MM.1S (cell line): ENCODE data around the gene XPO6.

ENCODE experiments used
- DNase-seq: peaks from one replicate; pipeline ENCODE4 v3.0.0-alpha.2; 2015
- H2AFZ ChIP-seq: fragments of 300-600 bp; sonication (generic); 2 replicates; pipeline ENCODE4 v1.6.0; 2016; ENCODE audit warnings: antibody characterized with exemption, low read length
- H3F3A ChIP-seq: fragments of 300-600 bp; sonication (generic); 2 replicates; pipeline ENCODE4 v1.6.1; 2016; ENCODE audit warnings: mild to moderate bottlenecking, antibody characterized with exemption, low read length, moderate library complexity, mixed read lengths; ENCODE audit not compliant: insufficient read depth
- H3K27ac ChIP-seq: fragments of 300-600 bp; sonication (generic); 2 replicates; pipeline ENCODE4 v1.5.1; 2016; ENCODE audit warnings: mild to moderate bottlenecking, low read length
- H3K27me3 ChIP-seq: fragments of 300-600 bp; sonication (generic); replicated peaks from 2 replicates; pipeline ENCODE4 v1.6.0; 2016; ENCODE audit warnings: low read length; ENCODE audit not compliant: insufficient read depth
- H3K36me3 ChIP-seq: fragments of 300-600 bp; sonication (generic); replicated peaks from 2 replicates; pipeline ENCODE4 v1.6.1; 2016; ENCODE audit warnings: mild to moderate bottlenecking, low read length, mixed read lengths; ENCODE audit not compliant: insufficient read depth
- H3K4me1 ChIP-seq: fragments of 300-600 bp; sonication (generic); 2 replicates; pipeline ENCODE4 v1.6.1; 2016; ENCODE audit warnings: low read length, mixed read lengths
- H3K4me2 ChIP-seq: fragments of 300-600 bp; sonication (generic); 2 replicates; pipeline ENCODE4 v1.6.0; 2016; ENCODE audit warnings: low read depth, low read length
- H3K4me3 ChIP-seq: fragments of 300-600 bp; sonication (generic); 2 replicates; pipeline ENCODE4 v1.5.1; 2016; ENCODE audit warnings: low read length, mixed read lengths
- H3K79me2 ChIP-seq: fragments of 300-600 bp; sonication (generic); 2 replicates; pipeline ENCODE4 v1.6.1; 2016; ENCODE audit warnings: mixed run types, low read length, mixed read lengths
- H3K9ac ChIP-seq: fragments of 300-600 bp; sonication (generic); 2 replicates; pipeline ENCODE4 v1.6.1; 2016; ENCODE audit warnings: low read length, mixed read lengths
- H3K9me2 ChIP-seq: fragments of 300-600 bp; sonication (generic); replicated peaks from 2 replicates; pipeline ENCODE4 v1.6.1; 2016; ENCODE audit warnings: mild to moderate bottlenecking, low read length, mixed read lengths; ENCODE audit not compliant: insufficient read depth
- H3K9me3 ChIP-seq: fragments of 300-600 bp; sonication (generic); replicated peaks from 2 replicates; pipeline ENCODE4 v1.6.1; 2016; ENCODE audit warnings: mild to moderate bottlenecking, low read length, mixed read lengths; ENCODE audit not compliant: insufficient read depth
- H4K20me1 ChIP-seq: fragments of 300-600 bp; sonication (generic); 2 replicates; pipeline ENCODE4 v1.6.1; 2016; ENCODE audit warnings: mild to moderate bottlenecking, low read length, moderate library complexity, mixed read lengths; ENCODE audit not compliant: insufficient read depth
- EZH2 ChIP-seq: fragments of 300-600 bp; sonication (generic); optimal IDR thresholded peaks from 2 replicates; pipeline ENCODE3; 2017; ENCODE audit warnings: low read depth, mild to moderate bottlenecking, antibody characterized with exemption, low read length, mixed read lengths
- EZH2phosphoT487 ChIP-seq: fragments of 300-600 bp; sonication (generic); IDR thresholded peaks from 2 replicates; pipeline ENCODE4 v1.6.1; 2018; ENCODE audit warnings: antibody characterized with exemption, low read length
- TF ChIP-seq, protein P1 (sequence below): fragments of 300-600 bp; sonication (generic); IDR thresholded peaks from 2 replicates; pipeline ENCODE4 v1.5.1; 2016; ENCODE audit warnings: antibody characterized with exemption, low read length, mixed read lengths

The XPO6 gene

DNA sequence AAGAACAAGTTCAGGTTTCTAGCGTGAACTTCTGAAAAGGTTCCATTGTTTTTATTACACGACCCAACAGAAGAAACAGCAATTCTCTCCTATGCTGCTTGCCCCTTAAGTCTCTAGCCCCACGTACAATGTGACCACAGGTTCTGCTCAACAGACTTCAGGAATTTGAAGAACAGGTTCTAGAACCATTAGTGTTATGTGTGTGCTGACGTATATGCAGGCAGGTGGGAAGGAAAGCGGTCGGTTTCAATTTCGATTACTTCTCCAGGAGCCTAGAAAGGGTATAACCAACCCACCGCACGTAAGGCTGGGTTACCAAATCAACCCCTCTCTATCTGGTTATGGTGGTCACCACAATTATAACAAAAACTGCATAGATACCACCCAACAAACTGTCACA, 39.4 kb downstream of the XPO6 start:
- Histone ChIP-seq H3K4me3 (no peak overlapping the region), H3K9me2 (no peaks in the 10 kb centered on the region), H3K9ac (no peak overlapping the region), H4K20me1 (0 out of 2 replicates have a peak, but pooled peaks cover 3% of the 10 kb centered on the region), H3K4me2 (no peak overlapping the region), H3K27me3 (no peaks in the 10 kb centered on the region), H3K4me1 (no peaks in the 10 kb centered on the region), H2AFZ (no peak overlapping the region), H3K9me3 (no peaks in the 10 kb centered on the region), H3K79me2 (peaks cover 55% of the 10 kb centered on the region), H3K27ac (no peak overlapping the region), H3K36me3 (peaks cover 17% of the 10 kb centered on the region), H3F3A (no peaks in the 10 kb centered on the region)
- TF ChIP-seq EZH2phosphoT487 (no peak), EZH2 (no peak)
- TF ChIP-seq, protein P1, sequence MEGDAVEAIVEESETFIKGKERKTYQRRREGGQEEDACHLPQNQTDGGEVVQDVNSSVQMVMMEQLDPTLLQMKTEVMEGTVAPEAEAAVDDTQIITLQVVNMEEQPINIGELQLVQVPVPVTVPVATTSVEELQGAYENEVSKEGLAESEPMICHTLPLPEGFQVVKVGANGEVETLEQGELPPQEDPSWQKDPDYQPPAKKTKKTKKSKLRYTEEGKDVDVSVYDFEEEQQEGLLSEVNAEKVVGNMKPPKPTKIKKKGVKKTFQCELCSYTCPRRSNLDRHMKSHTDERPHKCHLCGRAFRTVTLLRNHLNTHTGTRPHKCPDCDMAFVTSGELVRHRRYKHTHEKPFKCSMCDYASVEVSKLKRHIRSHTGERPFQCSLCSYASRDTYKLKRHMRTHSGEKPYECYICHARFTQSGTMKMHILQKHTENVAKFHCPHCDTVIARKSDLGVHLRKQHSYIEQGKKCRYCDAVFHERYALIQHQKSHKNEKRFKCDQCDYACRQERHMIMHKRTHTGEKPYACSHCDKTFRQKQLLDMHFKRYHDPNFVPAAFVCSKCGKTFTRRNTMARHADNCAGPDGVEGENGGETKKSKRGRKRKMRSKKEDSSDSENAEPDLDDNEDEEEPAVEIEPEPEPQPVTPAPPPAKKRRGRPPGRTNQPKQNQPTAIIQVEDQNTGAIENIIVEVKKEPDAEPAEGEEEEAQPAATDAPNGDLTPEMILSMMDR: no peak
- no peak for DNase-seq

DNA sequence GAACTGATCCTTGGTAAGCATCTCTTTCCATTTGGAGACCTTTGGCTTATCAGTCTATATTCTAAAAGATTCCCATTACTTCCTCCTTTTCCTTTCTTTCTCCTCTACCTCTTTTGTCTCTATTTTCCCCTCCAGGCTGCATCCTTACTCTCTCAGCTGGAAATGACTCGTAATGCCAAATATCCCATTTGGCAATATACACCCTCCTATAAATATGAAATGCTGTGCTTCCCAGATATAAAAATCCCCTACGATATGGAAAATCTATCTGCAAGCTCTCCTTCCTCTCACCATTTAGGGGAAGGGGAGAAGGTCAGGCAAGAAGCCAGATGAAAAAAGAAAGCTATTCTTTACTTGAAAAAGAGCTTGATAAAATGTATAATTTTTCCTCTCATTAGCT, 39.9 kb downstream of the XPO6 start:
- no peak overlapping the region for H3K9ac ChIP-seq
- no peaks in the 10 kb centered on the region for H3F3A ChIP-seq
- no peak overlapping the region for H3K4me2 ChIP-seq
- no peak overlapping the region for H2AFZ ChIP-seq
- no peaks in the 10 kb centered on the region for H3K9me2 ChIP-seq
- no peak for TF ChIP-seq EZH2
- TF ChIP-seq, protein P1: no peak
- TF ChIP-seq EZH2phosphoT487: no peak
- no peak for DNase-seq
- H3K4me3 ChIP-seq: no peak overlapping the region
- 0 out of 2 replicates have a peak, but pooled peaks cover 3% of the 10 kb centered on the region for H4K20me1 ChIP-seq
- H3K27ac ChIP-seq: no peak overlapping the region
- no peaks in the 10 kb centered on the region for H3K4me1 ChIP-seq
- no peaks in the 10 kb centered on the region for H3K27me3 ChIP-seq
- H3K79me2 ChIP-seq: peaks cover 50% of the 10 kb centered on the region
- H3K9me3 ChIP-seq: no peaks in the 10 kb centered on the region
- H3K36me3 ChIP-seq: peaks cover 17% of the 10 kb centered on the region

DNA sequence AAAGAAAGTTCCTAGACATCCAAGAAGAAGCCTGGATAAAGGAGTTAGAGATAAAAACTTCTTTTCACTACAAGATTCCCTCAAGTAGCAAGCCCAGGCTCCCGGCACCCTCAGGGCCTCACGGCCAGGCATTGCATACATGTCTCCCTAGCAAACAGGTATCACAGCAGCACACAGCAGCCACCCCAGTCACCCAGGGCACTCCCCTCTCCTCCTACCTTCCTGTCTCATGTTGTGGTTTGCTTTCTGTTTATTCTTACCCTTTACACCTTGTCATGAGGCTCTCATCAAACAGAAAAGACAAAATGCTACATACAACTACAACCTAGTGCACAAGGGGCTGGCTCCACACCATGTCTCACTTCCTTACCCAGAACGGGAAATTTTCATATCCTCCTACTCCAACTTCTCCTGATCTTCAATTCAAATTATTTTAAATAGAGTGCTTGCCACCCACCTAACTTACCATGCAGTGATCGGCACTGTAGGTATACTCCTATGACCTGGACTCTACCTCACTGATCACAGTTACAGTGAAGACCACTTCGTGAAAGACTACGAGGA, 42.7 kb downstream of the XPO6 start:
- H3K79me2 ChIP-seq: peaks cover 47% of the 10 kb centered on the region
- no peak overlapping the region for H3K4me2 ChIP-seq
- H3K36me3 ChIP-seq: peaks cover 15% of the 10 kb centered on the region
- TF ChIP-seq EZH2phosphoT487: no peak
- TF ChIP-seq EZH2: no peak
- TF ChIP-seq, protein P1: no peak
- H3K27ac ChIP-seq: no peak overlapping the region
- 0 out of 2 replicates have a peak, but pooled peaks cover 3% of the 10 kb centered on the region for H4K20me1 ChIP-seq
- no peak overlapping the region for H3K4me3 ChIP-seq
- no peak overlapping the region for H2AFZ ChIP-seq
- no peaks in the 10 kb centered on the region for H3F3A ChIP-seq
- H3K27me3 ChIP-seq: no peaks in the 10 kb centered on the region
- H3K9me3 ChIP-seq: no peaks in the 10 kb centered on the region
- no peaks in the 10 kb centered on the region for H3K9me2 ChIP-seq
- H3K4me1 ChIP-seq: no peaks in the 10 kb centered on the region
- DNase-seq: no peak
- no peak overlapping the region for H3K9ac ChIP-seq
